AG04449 (cell line): ENCODE results near the gene CLCN7.
A peak's percentile ranks its signal among the peaks of the same experiment; 100 is the strongest.

ENCODE experiments used
- CTCF ChIA-PET: fragments of 350-600 bp; formaldehyde crosslinking; extraction: SDS; loops from one replicate; lab custom pipeline; 2021; ENCODE audit warnings: antibody characterized with exemption; lab: Yijun Ruan, JAX
- POLR2A ChIA-PET: fragments of 400-600, 350-600 bp; formaldehyde crosslinking; extraction: SDS; loops from one replicate; lab custom pipeline; 2020; ENCODE audit warnings: antibody characterized with exemption, inconsistent platforms; lab: Yijun Ruan, JAX
- DNase-seq: peaks from one replicate; pipeline ENCODE4 v3.0.0-alpha.2; 2010; ENCODE audit warnings: low read depth, low spot score
- H3K4me3 ChIP-seq: 2 replicates; pipeline ENCODE4 v1.5.1; 2011; ENCODE audit warnings: low read depth, mild to moderate bottlenecking, control low read depth, low read length
- TF ChIP-seq, protein P1 (sequence below): IDR thresholded peaks from one replicate; pipeline ENCODE4 v1.5.1; 2011; ENCODE audit warnings: mild to moderate bottlenecking, moderate library complexity, low read length, control low read depth, inconsistent platforms; ENCODE audit not compliant: insufficient read depth; ENCODE audit errors: missing control alignments

Gene CLCN7

GRCh38 chr16:1414532-1415260, 60.1 kb downstream of the CLCN7 start, which contains the start of gene UNKL:
TSS of gene UNKL (minus strand) at chr16:1414704. CDS start at chr16:1414691, 13 bp downstream.
- ChIA-PET POLR2A (no interaction called here), CTCF (interaction anchor here (0.8 kb wide), 1 partner anchor 51 kb away, joined by 6 read pairs; no protein-coding TSS in a partner anchor)
- no peak for DNase-seq
- TF ChIP-seq, protein P1, sequence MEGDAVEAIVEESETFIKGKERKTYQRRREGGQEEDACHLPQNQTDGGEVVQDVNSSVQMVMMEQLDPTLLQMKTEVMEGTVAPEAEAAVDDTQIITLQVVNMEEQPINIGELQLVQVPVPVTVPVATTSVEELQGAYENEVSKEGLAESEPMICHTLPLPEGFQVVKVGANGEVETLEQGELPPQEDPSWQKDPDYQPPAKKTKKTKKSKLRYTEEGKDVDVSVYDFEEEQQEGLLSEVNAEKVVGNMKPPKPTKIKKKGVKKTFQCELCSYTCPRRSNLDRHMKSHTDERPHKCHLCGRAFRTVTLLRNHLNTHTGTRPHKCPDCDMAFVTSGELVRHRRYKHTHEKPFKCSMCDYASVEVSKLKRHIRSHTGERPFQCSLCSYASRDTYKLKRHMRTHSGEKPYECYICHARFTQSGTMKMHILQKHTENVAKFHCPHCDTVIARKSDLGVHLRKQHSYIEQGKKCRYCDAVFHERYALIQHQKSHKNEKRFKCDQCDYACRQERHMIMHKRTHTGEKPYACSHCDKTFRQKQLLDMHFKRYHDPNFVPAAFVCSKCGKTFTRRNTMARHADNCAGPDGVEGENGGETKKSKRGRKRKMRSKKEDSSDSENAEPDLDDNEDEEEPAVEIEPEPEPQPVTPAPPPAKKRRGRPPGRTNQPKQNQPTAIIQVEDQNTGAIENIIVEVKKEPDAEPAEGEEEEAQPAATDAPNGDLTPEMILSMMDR, result no peak
- H3K4me3 ChIP-seq, result peak within 1 kb of the TSS; percentile 78

- peak overlapping the region; percentile 78 for H3K4me3 ChIP-seq
- CTCF ChIA-PET, result no interaction called here
- POLR2A ChIA-PET, result no interaction called here
- no peak for DNase-seq
- TF ChIP-seq, protein P1, result peak; percentile 68
These were observed 60.9 kb downstream of the CLCN7 start for GRCh38 chr16:1413684-1414531.

GRCh38 chr16:1412847-1413246, 62.0 kb downstream of the CLCN7 start:
- no peak overlapping the region for H3K4me3 ChIP-seq
- no peak for DNase-seq
- ChIA-PET CTCF (interaction anchor here (0.9 kb wide), 1 partner anchor 49 kb away, joined by 3 read pairs; no protein-coding TSS in a partner anchor), POLR2A (interaction anchor here (0.7 kb wide), 1 partner anchor 34 kb away, joined by 3 read pairs; no protein-coding TSS in a partner anchor)
- TF ChIP-seq, protein P1, result no peak

GRCh38 chr16:1408171-1408837, 66.5 kb downstream of the CLCN7 start:
- ChIA-PET CTCF (interaction anchor here (0.7 kb wide), 1 partner anchor 45 kb away, joined by 3 read pairs; no protein-coding TSS in a partner anchor), POLR2A (interaction anchor here (0.6 to 2.5 kb wide), 3 partner anchors 13 to 29 kb away, joined by 3 to 9 read pairs (median 3); partner anchors contain the start of gene UQCC4)
- H3K4me3 ChIP-seq, result peak overlapping the region; percentile 67
- peak; percentile 9 for DNase-seq
- TF ChIP-seq, protein P1, result no peak

GRCh38 chr16:1407753-1408152, 67.1 kb downstream of the CLCN7 start:
- no peak for DNase-seq
- peak overlapping the region; percentile 34 for H3K4me3 ChIP-seq
- POLR2A ChIA-PET, result interaction anchor here (1.0 to 2.5 kb wide), 2 partner anchors 13 to 16 kb away, joined by 3 to 9 read pairs; partner anchors contain the start of gene UQCC4
- TF ChIP-seq, protein P1, result no peak
- CTCF ChIA-PET, result interaction anchor here (0.6 kb wide), 1 partner anchor 12 kb away, joined by 3 read pairs; the partner anchor contains the start of gene UQCC4
